Endothelial cell of umbilical vein (primary cell): ENCODE data around the gene ITPR2.

Experiments used
- CTCF ChIP-seq, 2 donors: IDR thresholded peaks; 1 replicate in 1 of 2; 2 replicates in 1 of 2; pipeline ENCODE4 v1.5.1; 2011; ENCODE audit warnings: low read length in 2 of 2, mild to moderate bottlenecking in 2 of 2, moderate library complexity in 2 of 2, control low read depth in 1 of 2, inconsistent platforms in 1 of 2, low read depth in 1 of 2; ENCODE audit not compliant: insufficient read depth in 1 of 2; ENCODE audit errors: extremely low read depth in 1 of 2
- EZH2 ChIP-seq: IDR thresholded peaks from 2 replicates; pipeline ENCODE4 v1.6.1; 2012; ENCODE audit warnings: borderline replicate concordance, low read depth, mild to moderate bottlenecking, moderate library complexity, low read length, inconsistent platforms; ENCODE audit not compliant: severe bottlenecking
- MAX ChIP-seq: IDR thresholded peaks from 2 replicates; pipeline ENCODE4 v1.6.1; 2011; ENCODE audit not compliant: insufficient read depth, insufficient read length
- MYC ChIP-seq: IDR thresholded peaks from one replicate; pipeline ENCODE4 v1.6.1; 2011; ENCODE audit warnings: mild to moderate bottlenecking, low read depth, low read length
- POLR2A ChIP-seq: IDR thresholded peaks from 2 replicates; pipeline ENCODE4 v1.6.1; 2012; ENCODE audit warnings: low read depth, mild to moderate bottlenecking, control low read depth, low read length

GRCh38 chr12:26499979-26500640 lies 332.9 kb downstream of the ITPR2 start:
- TF ChIP-seq MYC (no peak), CTCF (IDR thresholded peaks at IDR 0.05; ENCODE audit: extremely low read depth in 1 of 2, insufficient read depth in 1 of 2, low read depth in 1 of 2, low read length in 2 of 2) (no peak), MAX (no peak), EZH2 (no peak), POLR2A (no peak)
